ENCODE results near the gene MYEOV.

The MYEOV gene

GRCh38 chr11:69293819-69294505, at the start of gene MYEOV:
MYEOV (plus strand) TSS chr11:69294155; CDS start chr11:69295355, 1,200 bp downstream.
- no peak for DNase-seq (ENCODE audit: low read depth)

GRCh38 chr11:69244266-69244665, 49.7 kb upstream of the MYEOV start:
- DNase-seq (ENCODE audit: low read depth): no peak

GRCh38 chr11:69245041-69245440, 48.9 kb upstream of the MYEOV start:
- DNase-seq (ENCODE audit: low read depth): no peak

GRCh38 chr11:69245491-69246345, 48.2 kb upstream of the MYEOV start:
- DNase-seq (ENCODE audit: low read depth): no peak

GRCh38 chr11:69249311-69250185, 44.4 kb upstream of the MYEOV start:
- no peak for DNase-seq (ENCODE audit: low read depth)

- no peak for DNase-seq (ENCODE audit: low read depth)
Measured at GRCh38 chr11:69250186-69251056, 43.5 kb upstream of the MYEOV start.

GRCh38 chr11:69251057-69251393, 42.9 kb upstream of the MYEOV start:
- no peak for DNase-seq (ENCODE audit: low read depth)

- no peak for DNase-seq (ENCODE audit: low read depth)
Measured at GRCh38 chr11:69251639-69252489, 42.1 kb upstream of the MYEOV start.

GRCh38 chr11:69252490-69252837, 41.5 kb upstream of the MYEOV start:
- DNase-seq (ENCODE audit: low read depth): no peak

GRCh38 chr11:69253028-69253427, 40.9 kb upstream of the MYEOV start:
- DNase-seq (ENCODE audit: low read depth): no peak

GRCh38 chr11:69257134-69257533, 36.8 kb upstream of the MYEOV start:
- DNase-seq (ENCODE audit: low read depth): no peak

- DNase-seq (ENCODE audit: low read depth): no peak
Measured at GRCh38 chr11:69257838-69258658, 35.9 kb upstream of the MYEOV start.

GRCh38 chr11:69259096-69259495, 34.9 kb upstream of the MYEOV start:
- DNase-seq (ENCODE audit: low read depth): no peak

- DNase-seq (ENCODE audit: low read depth): no peak
Measured at GRCh38 chr11:69260622-69261021, 33.3 kb upstream of the MYEOV start.

GRCh38 chr11:69261116-69261515, 32.8 kb upstream of the MYEOV start:
- DNase-seq (ENCODE audit: low read depth): no peak

- no peak for DNase-seq (ENCODE audit: low read depth)
Measured at GRCh38 chr11:69262918-69263735, 30.8 kb upstream of the MYEOV start.

- DNase-seq (ENCODE audit: low read depth): no peak
Measured at GRCh38 chr11:69263736-69264052, 30.3 kb upstream of the MYEOV start.

- no peak for DNase-seq (ENCODE audit: low read depth)
Measured at GRCh38 chr11:69264486-69264885, 29.5 kb upstream of the MYEOV start.

GRCh38 chr11:69265210-69265609, 28.7 kb upstream of the MYEOV start:
- no peak for DNase-seq (ENCODE audit: low read depth)

Measured in stimulated activated CD8-positive, alpha-beta memory T cell treated with anti-CD3 and anti-CD28 coated beads, Interleukin-12 subunit alpha, Interleukin-12 subunit beta, amount 100 ng/mL, for 1 hour (primary cell).